ENCODE measurements around the gene PDE1C.

DNA sequence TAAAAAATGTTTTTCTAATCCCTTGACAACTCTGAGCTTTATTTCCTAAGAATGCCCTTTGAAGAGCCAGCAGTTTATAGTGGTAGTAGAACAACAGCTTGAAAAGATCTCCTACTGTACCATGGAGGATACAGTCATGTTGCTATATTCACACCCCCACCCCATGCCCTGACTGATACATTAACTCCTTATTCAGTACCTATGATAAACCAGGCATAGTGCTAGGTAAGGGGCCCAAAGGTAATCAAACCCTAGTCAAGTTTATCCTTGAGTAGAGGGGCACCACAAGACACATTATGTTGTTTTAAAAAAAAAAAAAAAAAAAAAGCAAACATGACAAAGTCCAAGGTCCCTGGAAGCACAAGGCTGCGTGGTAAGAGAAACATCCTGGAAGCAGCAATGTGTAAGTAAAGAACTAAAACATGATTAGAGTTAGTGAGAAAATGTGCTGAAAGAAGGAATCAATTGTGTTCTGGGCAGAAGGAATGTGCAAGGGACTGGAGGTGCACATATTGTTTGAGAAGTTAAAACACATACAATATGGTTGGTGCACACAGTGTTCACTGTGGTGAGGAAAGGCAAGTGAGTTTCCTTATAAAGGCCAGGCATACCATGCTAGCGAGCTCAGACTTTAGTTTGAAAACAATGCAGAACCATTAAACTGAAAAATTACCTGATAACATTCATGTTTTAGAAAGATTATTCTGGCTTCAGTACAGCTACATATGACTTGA, 51.2 kb downstream of the PDE1C start:
- TF ChIP-seq, protein P1, sequence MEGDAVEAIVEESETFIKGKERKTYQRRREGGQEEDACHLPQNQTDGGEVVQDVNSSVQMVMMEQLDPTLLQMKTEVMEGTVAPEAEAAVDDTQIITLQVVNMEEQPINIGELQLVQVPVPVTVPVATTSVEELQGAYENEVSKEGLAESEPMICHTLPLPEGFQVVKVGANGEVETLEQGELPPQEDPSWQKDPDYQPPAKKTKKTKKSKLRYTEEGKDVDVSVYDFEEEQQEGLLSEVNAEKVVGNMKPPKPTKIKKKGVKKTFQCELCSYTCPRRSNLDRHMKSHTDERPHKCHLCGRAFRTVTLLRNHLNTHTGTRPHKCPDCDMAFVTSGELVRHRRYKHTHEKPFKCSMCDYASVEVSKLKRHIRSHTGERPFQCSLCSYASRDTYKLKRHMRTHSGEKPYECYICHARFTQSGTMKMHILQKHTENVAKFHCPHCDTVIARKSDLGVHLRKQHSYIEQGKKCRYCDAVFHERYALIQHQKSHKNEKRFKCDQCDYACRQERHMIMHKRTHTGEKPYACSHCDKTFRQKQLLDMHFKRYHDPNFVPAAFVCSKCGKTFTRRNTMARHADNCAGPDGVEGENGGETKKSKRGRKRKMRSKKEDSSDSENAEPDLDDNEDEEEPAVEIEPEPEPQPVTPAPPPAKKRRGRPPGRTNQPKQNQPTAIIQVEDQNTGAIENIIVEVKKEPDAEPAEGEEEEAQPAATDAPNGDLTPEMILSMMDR (conservative IDR thresholded peaks at IDR 0.05; ENCODE audit: low read depth, low read length), result no peak
- TF ChIP-seq EZH2 (IDR thresholded peaks at IDR 0.05; ENCODE audit: low read length, unreplicated experiment), result no peak
